NCI-H2227 (cell line): Measurements from ENCODE around the gene FLVCR2.
"Not testable (repeated sequence)": the region's sequence is repeated elsewhere in the genome, so short reads cannot be mapped to it uniquely, and the experiment has no call there.

Experiments
- DNase-seq: peaks from one replicate; lab custom pipeline; 2025; ENCODE audit not compliant: unreplicated experiment; lab: John Stamatoyannopoulos, UW

FLVCR2 gene

DNA sequence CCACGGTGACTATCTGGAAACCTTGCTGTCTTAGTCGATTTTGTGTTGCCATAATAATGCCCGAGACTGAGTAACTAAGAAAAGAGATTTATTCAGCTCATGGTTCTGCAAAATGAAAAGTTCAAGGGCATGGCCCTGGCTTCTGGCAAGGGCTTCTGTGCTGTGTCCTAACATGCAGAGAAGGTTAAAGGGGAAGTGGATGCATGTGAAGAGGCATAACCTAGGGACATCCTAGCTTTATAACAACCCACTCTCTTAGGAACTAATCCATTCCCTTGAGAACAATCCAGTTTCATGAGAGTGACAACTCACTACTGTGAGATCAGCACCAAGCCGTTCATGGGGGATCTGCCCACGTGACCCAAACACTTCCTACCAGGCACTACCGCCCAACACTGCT, 11.5 kb downstream of the FLVCR2 start:
- DNase-seq = no peak

DNA sequence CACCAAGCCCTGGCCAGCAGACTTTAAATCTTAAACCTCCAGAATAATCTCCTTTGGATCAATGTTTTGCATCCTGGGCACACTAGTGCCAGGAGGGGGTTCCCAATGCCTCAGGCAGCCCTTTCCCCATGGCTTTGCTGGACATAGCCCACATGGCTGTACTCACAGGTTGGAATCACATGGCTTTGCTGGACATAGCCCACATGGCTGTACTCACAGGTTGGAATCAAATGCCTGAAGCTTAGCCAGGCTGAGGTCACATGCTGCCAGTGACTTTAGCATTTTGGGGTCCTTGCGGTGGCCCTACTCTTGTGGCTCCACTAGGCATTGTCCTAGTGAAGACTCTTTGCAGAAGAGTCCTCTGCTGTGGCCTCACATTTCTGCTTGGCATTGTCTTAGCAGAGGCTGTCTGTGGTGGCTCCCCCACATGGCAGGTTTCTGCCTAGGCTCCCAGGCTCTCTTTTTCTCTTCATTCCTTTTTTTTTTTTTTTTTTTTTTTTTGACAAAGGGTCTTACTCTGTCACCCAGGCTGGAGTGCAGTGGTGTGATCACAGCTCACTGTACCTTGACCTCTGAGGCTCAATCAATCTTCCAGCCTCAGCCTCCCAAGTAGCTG, 13.0 kb downstream of the FLVCR2 start:
- no peak for DNase-seq

DNA sequence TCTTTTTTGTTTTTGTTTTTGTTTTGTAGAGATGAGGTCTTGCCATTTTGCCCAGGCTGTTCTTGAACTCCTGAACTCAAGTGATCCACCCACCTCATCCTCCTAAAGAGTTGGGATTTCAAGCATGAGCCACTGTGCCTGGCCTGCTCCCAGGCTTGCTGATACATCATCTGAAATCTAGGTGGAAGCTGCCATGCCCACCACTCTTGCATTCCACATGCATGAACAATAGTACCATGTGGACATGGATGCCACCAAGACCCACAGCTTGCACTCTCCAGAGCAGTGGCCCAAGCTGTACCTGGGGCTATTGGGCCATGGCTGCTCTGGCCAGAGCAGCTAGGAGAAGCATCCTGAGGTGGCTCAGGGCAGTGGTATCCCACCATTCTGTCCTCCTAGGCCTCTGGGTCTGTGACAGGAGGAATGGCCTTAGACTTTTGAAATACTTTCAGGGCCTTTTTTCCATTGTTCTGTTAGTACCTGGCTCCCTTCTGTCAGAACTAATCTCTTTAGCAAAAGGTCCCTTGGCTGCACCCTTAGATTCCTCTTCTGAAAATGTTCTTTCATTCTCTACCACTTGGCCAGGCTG, 13.7 kb downstream of the FLVCR2 start:
- DNase-seq = no peak

DNA sequence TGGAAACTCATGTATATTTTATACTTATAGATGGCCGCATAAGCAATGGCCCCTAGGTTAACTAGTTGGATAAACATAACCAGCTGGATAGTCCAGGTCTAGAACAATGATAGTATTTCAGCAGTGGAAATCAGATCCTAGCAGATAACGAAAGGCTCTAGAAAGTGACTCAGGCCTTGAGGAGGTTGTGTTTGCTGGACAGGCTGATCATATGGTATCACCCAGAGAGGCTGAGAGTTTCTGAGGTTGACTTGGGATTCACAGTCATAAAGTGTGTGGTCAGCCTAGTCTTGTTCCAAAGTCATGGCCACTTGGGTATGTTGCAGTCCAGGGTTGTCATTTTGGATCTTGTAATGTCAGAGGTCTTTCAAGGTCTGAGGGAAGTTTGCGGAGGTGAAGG, 16.8 kb downstream of the FLVCR2 start:
- DNase-seq = no peak

DNA sequence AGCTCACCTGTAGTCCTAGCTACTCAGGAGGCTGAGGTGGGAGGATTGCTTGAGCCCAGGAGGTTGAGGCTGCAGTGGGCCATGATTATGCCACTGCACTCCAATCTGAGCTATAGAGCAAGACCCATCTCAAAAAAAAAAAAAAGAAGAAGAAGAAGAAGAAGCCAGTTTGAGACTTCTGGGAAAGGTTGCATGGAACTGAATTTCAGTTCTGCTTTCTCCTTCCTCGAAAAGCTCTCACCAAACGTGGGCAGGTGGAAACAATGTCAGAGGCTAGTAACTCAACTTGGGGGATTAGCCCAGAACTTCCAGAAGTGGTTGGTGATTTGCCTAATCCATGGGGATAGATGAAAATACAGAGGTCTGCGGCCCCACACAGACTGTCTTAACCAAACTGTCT, 18.7 kb downstream of the FLVCR2 start:
- no peak for DNase-seq

DNA sequence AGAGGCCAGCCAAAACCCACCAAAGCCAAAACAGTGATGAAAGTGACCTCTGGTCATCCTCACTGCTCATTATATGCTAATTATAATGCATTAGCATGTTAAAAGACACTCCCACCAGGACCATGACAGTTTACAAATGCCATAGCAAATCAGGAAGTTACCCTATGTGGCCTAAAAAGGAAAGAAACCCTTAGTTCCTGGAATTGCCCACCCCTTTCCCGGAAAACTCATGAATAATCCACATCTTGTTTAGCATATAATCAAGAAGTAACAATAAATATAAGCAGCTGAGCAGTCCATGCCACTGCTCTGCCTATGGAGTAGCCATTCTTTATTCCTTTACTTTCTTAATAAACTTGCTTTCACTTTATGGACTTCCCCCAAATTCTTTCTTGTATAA, 21.7 kb downstream of the FLVCR2 start:
- not testable (repeated sequence) for DNase-seq

DNA sequence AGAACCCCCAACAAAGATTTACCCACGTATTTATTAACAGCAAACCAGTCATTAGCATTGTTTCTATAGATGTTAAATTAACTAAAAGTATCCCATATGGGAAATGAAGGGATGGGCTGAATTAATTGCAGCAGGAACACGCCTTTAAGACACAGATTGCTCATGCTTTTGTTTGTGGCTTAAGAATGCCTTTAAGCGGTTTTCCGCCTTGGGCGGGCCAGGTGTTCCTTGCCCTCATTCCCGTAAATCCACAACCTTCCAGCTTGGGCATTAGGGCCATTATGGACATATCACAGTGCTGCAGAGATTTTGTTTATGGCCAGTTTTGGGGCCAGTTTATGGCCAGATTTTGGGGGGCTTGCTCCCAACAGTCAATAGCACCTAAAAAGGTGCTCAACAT, 22.6 kb downstream of the FLVCR2 start:
- DNase-seq = not testable (repeated sequence)

DNA sequence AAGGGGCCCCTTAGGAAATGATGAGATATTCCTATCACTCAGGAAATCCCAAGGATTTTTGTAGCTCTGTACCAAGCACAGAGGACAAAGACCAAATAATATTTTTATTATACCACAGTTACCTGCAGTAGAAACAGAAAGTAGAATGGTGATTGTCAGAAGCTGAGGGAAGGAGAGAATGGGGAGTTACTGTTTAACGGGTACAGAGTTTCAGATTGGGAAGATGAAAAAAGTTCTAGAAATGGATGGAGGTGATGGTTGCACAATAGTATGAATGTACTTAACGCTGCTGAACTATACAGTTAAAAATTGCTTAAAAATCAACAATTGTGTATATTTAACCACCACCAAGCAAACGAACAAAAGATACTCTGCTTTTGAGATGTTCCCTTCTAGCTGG, 24.1 kb downstream of the FLVCR2 start:
- no peak for DNase-seq

DNA sequence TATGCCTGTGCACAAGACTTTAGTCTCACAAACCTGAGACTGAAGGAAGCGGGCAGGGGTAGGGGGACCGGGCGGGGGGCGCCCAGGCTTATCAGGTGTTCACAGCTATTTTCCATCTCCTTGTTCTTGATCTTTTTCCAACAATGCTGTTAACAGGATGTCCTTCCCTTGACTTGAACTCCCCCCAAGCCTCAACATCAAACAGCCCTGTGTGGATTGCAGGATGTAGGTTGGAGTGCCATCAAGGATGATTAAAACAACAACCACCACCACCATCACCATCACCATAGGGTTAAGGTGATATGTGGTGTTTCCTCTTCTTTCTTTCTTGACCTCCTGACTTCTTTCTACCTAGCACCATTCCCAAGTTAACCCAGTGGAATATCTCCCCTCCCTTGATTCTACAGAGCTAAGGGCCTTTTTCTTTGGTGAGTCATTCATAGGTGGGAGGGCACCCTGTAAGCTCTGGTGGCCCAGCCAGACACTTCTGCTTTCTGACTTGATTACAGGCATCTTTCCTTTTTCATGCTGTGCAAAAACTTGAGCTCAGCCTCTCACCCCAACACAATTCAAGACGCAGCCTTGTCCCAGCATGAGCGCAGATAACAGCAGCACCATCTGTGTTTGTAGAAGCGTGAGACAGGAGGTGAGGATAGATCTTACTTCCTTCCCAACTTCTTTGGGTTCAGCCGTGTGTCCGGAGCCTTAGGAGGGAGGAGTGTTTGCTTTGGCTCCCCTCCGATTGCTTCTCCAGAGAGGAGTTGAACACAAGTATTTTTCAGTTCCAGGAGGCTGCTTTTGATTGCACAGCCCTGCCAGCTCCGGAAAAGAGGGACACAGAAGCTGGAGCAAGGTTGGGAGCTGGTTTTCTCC, 26.8 kb downstream of the FLVCR2 start:
- DNase-seq = no peak

DNA sequence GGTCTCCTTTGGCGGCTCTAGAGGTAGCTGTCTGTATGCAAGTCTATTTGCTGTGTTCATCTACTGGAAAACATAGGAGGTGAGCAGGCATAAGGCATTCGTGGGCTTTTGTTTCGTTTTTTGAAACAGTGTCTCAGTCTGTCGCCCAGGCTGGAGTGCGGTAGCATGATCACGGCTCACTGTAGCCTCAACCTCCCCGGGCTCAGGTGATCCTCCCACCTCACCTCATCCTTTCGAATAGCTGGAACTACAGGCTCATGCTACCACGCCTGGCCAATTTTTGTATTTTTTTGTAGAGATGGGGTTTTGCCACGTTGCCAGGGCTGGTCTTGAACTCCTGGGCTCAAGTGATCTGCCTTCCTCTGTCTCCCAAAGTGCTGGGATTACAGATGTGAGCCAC, 27.5 kb downstream of the FLVCR2 start:
- no peak for DNase-seq

DNA sequence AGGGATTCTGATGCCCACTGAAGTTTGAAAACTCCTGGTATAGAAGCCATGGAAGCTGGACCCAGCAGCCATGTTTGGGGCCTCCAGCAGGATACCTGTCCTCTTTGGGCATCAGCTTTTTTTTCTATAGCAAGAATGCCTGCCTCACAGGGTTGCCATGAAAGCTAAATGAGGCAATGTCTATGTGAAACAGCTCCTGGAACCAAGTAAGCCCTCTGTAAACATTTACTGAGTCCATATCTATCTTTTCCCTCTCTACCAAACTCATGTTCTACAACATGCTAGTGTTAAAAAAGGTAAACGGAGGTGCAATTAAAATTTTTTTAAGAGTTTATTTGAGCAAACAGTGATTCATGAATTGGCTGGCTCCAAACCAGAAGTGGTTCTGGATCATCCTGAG, 28.6 kb downstream of the FLVCR2 start:
- no peak for DNase-seq

DNA sequence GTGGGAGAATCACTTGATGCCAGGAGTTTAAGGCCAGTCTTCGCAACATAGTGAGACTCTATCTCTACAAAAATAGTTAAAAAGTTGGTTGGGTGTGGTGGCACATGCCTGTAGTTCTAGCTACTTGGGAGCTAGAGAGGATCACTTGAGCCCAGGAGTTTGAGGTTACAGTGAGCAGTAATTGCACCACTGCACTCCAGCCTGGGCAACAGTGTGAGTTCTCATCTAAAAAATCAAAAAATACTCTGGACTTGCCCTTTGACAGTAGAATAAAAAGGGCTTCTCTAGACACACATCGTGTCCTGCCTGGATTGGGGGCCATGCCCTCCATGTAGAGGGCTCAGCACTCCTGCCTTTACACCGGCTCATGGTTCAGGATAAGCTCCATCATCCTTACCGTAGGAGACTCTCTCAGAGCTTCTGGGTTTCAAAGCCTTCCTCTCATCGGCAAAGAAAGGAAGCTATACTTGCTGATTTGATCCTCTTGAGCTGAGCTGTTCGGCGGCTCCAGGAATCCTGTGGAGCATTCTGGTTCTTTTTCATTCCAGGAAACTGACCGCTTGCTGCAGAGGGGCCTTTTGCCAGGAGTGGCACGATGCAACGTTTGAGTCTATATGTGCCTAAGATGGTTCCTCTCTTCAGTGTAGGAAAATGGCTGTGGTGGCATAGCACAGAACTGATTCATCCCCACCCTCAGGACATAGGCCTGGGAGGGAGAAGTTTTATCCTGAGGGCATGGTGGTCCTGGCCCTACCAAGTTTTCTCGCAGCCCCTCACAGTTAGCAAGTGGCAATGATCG, 29.6 kb downstream of the FLVCR2 start:
- no peak for DNase-seq

DNA sequence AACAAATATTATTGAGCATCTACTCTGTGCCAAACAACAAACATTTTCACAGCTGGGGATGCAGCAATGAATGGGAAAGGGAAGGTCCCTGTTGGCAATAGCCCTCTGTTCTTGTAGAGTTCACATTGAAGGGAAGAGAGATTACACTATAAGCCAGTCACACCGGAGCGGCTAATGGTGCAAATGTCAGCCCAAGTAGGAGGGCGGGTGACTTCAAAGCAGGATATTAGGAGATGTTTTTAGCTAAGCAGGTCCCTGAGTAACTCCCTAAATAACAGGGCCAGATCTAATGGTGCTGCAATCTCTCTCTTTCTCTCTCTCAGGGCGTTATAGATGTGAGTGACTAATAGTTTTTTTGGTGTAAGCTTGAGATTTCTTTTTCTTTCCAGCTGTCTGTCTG, 30.7 kb downstream of the FLVCR2 start:
- no peak for DNase-seq

DNA sequence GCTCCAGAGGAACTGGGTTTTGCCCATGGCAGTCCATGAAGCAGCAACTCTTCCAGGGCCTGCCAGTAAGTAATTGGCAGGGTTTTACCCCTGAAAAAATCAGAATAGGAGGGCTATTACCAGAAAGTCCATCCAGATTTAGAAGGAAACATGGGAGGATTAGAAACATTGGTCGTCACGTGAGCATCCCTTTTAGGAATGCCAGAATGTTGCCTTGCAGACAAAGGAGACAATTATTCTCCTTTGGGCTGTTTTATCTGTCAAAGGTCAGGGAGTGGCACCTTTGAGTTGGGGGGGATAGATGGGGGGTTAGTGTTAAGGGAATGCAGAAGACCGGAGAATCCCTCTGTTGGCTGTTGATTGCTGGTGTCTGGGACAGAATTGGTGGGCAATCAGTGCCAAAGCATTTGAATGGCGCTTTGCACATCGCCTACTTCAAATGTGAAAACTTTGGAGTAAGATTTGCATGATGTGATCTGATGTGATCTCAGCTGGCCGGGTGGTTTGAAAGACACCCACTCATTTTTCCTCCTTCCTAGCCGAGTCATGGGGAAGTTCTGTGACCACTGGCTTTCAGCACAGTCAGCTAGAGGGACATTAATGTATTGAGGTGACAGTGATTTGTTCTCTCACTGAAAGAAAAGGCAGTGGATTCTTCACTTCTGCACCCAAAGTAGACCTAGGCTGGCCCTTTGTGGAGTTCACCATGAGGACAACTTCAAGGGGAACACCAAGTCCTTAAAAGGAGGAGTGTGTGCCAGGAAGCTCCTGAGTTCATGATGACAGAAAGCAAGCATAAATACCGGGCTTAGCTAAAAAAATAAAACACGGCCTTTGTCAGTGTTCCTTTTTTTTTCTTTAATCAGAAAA, 31.4 kb downstream of the FLVCR2 start:
- no peak for DNase-seq

DNA sequence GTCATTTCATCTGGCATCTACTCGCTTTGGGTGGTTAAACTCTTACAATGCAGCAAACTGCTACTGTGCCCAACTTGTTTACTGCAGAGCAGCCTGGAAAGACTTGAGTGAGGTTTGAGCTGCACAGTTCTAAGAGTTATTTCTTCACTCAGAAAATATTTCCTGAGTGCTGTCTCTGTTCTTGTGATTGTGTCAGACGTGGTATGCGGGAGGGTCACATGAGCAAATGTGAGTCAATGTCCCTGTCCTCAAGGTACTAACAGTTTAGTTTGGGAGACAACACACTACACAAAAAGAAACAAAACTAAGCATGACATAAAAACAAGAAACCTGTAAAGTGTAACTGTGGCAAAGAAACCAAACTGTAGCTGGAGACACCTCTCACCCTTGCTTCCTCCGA, 32.4 kb downstream of the FLVCR2 start:
- no peak for DNase-seq

DNA sequence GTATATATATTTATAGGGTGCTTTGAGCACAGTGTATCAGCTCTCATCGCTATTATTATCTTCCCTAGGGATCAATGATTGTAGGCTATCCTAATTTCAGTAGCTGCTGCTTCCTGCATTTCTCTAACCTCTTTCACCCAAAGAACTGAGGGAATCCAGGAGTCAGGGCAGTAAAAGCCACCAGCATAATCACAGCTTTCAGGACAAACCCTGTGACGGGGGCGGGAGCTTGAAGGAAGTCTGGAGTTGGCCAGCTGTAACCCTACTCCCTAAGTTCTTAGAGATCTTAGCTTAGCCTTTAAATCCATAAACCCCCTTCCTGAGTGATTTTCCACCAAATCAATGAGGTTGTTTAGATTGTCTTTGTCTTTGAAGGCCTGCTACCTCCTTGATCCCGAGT, 33.7 kb downstream of the FLVCR2 start:
- no peak for DNase-seq

DNA sequence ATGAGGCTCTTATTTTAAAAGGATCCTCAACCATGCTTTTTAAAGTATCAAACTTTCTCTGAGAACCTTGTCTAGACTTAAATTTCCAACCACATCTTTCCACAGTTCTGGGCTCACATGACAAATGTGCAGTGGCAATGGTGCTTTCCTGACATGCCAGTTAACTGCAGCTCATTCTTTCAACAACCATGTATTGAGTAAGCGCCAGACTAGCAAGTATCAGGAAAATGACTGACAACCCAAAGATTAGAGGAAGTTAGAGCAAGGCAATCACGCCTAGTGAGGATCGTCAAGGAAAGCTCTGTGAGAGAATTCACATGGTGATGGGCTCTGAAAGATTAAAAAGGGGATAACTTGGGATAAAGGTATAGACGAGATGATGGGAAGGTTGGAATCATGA, 35.8 kb downstream of the FLVCR2 start:
- no peak for DNase-seq

DNA sequence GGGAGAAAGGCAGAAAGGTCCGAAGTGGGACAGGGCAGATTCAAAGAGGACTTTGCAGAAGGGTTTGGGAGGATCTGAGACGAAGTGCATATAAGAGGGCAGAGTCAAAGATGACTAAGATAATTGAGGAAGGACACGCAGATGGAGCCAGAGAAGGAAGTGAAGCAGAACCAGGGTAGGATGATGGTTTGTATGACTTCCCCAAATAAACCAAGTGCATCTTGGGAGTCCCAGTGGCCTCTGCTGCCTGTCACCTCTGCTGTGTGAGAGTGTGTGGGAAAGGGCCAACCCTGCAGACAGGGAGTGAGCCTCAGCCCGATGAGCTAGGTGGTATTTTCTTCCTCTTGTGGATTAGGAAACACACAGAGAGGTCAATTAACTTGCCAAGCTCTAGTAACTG, 36.8 kb downstream of the FLVCR2 start:
- no peak for DNase-seq

DNA sequence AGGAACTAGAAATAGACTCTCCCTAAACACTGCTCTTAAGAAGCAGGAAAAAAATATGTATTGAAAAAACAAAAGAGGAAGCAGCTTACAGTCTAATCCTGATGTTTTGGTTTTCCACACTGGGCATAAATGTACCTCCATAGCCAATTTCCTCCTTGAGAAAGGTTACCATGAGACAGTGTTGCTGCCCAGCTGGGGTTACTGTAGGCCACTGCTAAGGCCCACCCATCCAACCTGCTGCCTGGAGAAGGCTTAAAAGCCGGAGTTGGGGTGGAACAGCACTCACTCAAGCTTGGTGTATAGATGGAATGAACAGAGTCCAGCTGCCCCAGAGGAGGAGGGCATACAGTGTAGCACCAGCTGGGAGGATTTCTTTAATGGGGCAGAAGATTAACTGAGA, 41.1 kb downstream of the FLVCR2 start:
- no peak for DNase-seq

DNA sequence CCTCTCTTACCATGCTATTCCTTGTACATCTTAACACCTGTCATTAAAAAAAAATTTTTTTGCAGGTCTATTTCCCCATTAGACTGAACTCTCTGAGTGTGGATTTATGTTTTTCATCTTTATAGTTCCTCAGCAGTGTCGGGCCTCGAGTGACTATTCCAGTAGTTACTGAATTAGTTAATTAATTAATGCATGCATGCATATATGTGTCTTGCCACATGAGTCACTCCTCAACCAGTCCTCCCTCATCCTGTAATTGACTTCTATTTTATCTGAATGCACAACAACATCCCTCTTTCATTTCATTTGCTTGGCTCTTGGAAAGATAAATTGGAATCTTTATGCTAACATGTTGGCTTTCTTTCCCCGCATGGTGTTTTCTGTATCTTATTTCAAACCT, 46.6 kb downstream of the FLVCR2 start:
- DNase-seq = no peak

DNA sequence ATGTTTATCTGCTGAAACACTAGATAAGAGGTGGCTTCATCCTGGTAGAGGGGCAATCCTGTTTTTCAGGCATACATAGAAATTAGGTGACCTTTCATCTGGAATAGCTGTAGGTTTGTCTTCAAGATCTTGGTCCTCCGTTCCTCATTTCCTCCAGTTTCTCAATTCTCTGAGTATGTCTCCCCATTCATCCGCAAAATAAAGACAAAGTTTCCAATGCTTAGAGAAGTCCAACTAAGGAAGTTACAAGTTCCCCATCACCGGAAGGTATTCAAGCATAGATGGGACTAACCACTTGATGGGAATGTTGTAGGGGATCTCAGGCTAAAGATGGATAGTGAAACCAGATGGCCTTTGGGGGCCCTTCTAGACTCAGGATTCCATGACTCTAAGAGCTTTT, 48.0 kb downstream of the FLVCR2 start:
- DNase-seq = no peak
